Stimulated activated CD4-positive, alpha-beta T cell treated with anti-CD3 and anti-CD28 coated beads, Interleukin-15, amount 100 ng/mL, for 1 hour (primary cell): ENCODE data around the gene MBD4.
"Not testable (repeated sequence)": the region's sequence is repeated elsewhere in the genome, so short reads cannot be mapped to it uniquely, and the experiment has no call there.

Source experiments
- DNase-seq, 2 donors: peaks; one replicate each; pipeline ENCODE4 v3.0.0-alpha.2; 2020; ENCODE audit warnings: low read depth in 1 of 2, low spot score in 1 of 2

Gene MBD4

GRCh38 chr3:129384594-129385323 lies 55.0 kb downstream of the MBD4 start:
- no peak for DNase-seq

- not testable (repeated sequence) for DNase-seq
Observed at GRCh38 chr3:129384103-129384502, 55.6 kb downstream of the MBD4 start.

GRCh38 chr3:129383292-129383860 lies 56.4 kb downstream of the MBD4 start:
- no peak for DNase-seq

- DNase-seq, result no peak
Observed at GRCh38 chr3:129382366-129382765, 57.4 kb downstream of the MBD4 start.
